Adrenal gland (tissue), 12 donors: Measurements from ENCODE around the gene SH3RF1. TPM values are rescaled to one million over a fixed set of nuclear protein-coding genes. Genes with fewer than 3 reads are reported as not detected.

Experiments
- DNase-seq, 7 donors: peaks; one replicate each; pipeline ENCODE4 v3.0.0-alpha.2; 2019 to 2020
- H3K27ac ChIP-seq, 5 donors: fragments of 200-600 bp; sonication (generic) in 4 of 5; 1 replicate in 3 of 5; 2 replicates in 2 of 5; pipeline versions ENCODE4 v1.5.1 to v1.8.0; 2016 to 2020; ENCODE audit warnings: mild to moderate bottlenecking in 1 of 5
- H3K27me3 ChIP-seq: fragments of 200-600 bp; 2 replicates; pipeline ENCODE4 v1.8.0; 2021
- H3K36me3 ChIP-seq, 2 donors: fragments of 200-600 bp; replicated peaks in 1 of 2; 1 replicate in 1 of 2; 2 replicates in 1 of 2; pipeline versions ENCODE4 v1.5.1 to v1.8.0; 2018 to 2022
- H3K4me1 ChIP-seq, 2 donors: fragments of 200-600 bp; replicated peaks in 1 of 2; 1 replicate in 1 of 2; 2 replicates in 1 of 2; pipeline versions ENCODE4 v1.5.1 to v1.8.0; 2018 to 2021
- H3K4me3 ChIP-seq, 4 donors: fragments of 200-600 bp; sonication (generic) in 3 of 4; one replicate each; pipeline ENCODE4 v1.5.1; 2016 to 2018
- H3K9me3 ChIP-seq, 3 donors: fragments of 200-600 bp; sonication (generic) in 1 of 3; replicated peaks in 1 of 3; 1 replicate in 2 of 3; 2 replicates in 1 of 3; pipeline versions ENCODE4 v1.5.1 to v1.8.0; 2016 to 2021
- CTCF ChIP-seq, 6 experiments: fragments of 450-650 bp in 4 of 6; fragments of 200-600 bp in 2 of 6; sonication (generic) in 1 of 6; IDR thresholded peaks; 1 replicate in 5 of 6; 2 replicates in 1 of 6; pipeline versions ENCODE4 v1.5.1 to v1.8.0; 2016 to 2021; ENCODE audit warnings: antibody characterized with exemption in 6 of 6, mild to moderate bottlenecking in 2 of 6, moderate library complexity in 1 of 6
- POLR2A ChIP-seq, 2 donors: fragments of 450-650 bp; IDR thresholded peaks; one replicate each; pipeline ENCODE4 v1.6.1; 2017; ENCODE audit warnings: antibody characterized with exemption in 2 of 2, mild to moderate bottlenecking in 2 of 2, moderate library complexity in 1 of 2
- WGBS, 4 donors: extraction: QIAGEN DNeasy Blood & Tissue Kit in 2 of 4; methylation state at CpG; one replicate each; pipeline versions ENCODE4 v1.1.5 to v1.1.7; 2013 to 2017; 5-methylcytosine and 5-hydroxymethylcytosine counted together
- intact Hi-C, 2 donors: fragments of 100-400 bp; cut with DNase I; formaldehyde crosslinking; loops; one replicate each; pipeline versions ENCODE4 v1.14.1 to v1.15.0; 2022 to 2023
- polyA plus RNA-seq, 3 donors: library from polyadenylated mRNA; stranded (reverse); fragments of 200-250 nt in 2 of 3; fragments of 350-450 nt in 1 of 3; fragmentation: Illumina TruSeq in 1 of 3; extraction: RNeasy Lipid Tissue Mini Kit (QIAGEN cat#74804) in 1 of 3; gene quantifications; one replicate each; pipeline ENCODE4 v1.2.3, GENCODE V29; 2013 to 2014
- total RNA-seq, 9 donors: library from RNA; depleted of rRNA in 4 of 9; stranded (reverse); fragments of >200 nt in 4 of 9; fragments of 120-200 nt in 1 of 9; fragmentation: NEBNext Ultra II Directional in 1 of 9; extraction: Animal tissue kit (Norgen Biotek cat#: 25700) in 1 of 9; gene quantifications; one replicate each; pipeline versions ENCODE4 v1.1.0 to v1.2.4, GENCODE V29; 2013 to 2023
- donor health status: healthy with polysubstance abuse.
- donor health status: Bipolar disorder and iron deficiency.
- donor health status: DM: yes; HTN: yes; CAD: no.
- donor health status: DM: no; HTN: no; CAD: no.
- donor health status: DM: no; HTN: no; CAD: no.
- donor health status: DM: yes; HTN: yes; CAD: no.

The SH3RF1 gene
- total and polyA plus RNA-seq, 12 donors: 1.8 to 19.3 (median 8.6) TPM

DNA sequence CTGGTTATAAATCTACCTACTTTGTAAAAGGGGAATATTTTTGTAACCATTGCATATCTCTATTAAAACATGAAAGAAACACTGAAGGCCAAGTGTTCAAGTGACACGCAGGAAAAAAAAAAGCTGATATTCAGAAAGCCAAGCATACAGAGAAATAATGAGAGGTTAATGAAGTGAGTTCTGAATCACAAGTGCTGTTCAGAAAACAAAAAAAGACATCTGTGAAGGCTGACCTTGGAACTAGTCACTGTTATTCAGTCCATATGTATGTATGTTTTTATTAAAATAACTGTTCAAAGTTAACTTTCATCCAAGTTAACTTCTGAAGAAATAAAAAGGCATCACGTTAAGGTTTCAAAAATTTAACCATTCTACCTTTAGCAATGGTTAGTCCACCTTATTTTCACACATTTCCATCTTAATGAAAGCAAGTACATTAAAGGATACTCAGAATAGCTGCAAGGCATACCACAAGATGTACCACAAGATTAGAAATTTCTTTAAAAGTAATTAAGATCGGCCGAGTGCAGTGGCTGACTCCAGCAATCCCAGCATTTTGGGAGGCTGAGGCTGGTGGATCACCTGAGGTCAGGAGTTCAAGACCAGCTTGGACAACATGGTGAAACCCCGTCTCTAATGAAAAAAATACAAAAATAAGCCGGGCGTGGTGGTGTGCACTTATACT, 31.4 kb downstream of the SH3RF1 start:
- H3K9me3 ChIP-seq: no peaks in the 10 kb centered on the region
- H3K4me1 ChIP-seq: peaks cover 0 to 32% of the 10 kb centered on the region in 2 donors
- no peak overlapping the region for H3K27ac ChIP-seq
- H3K4me3 ChIP-seq: no peak overlapping the region
- no peaks in the 10 kb centered on the region for H3K27me3 ChIP-seq
- intact Hi-C loops: no loop called here
- H3K36me3 ChIP-seq: no peaks in the 10 kb centered on the region
- DNase-seq: no peak
- WGBS, 4 donors: 75 to 77% (median 76%) methylated on average over 7 of the region's 7 CpGs
- no peak for TF ChIP-seq CTCF (IDR thresholded peaks at IDR 0.05)
- TF ChIP-seq POLR2A (IDR thresholded peaks at IDR 0.05): no peak

- H3K36me3 ChIP-seq: no peaks in the 10 kb centered on the region
- 35 to 67% (median 44%) methylated on average over 1 of the region's 1 CpG for WGBS, 4 donors
- no peak for TF ChIP-seq CTCF (IDR thresholded peaks at IDR 0.05)
- no peak for TF ChIP-seq POLR2A (IDR thresholded peaks at IDR 0.05)
- no peak overlapping the region for H3K4me3 ChIP-seq
- H3K4me1 ChIP-seq: peaks cover 0 to 28% of the 10 kb centered on the region in 2 donors
- H3K27ac ChIP-seq: no peak overlapping the region
- H3K9me3 ChIP-seq: no peaks in the 10 kb centered on the region
- intact Hi-C loops: no loop called here
- peak in 3 of 7 donors; percentile 28 to 40 (median 35) for DNase-seq
- H3K27me3 ChIP-seq: no peaks in the 10 kb centered on the region
Measured at GRCh38 chr4:169238445-169238844, 32.3 kb downstream of the SH3RF1 start.

GRCh38 chr4:169236873-169237626, 33.7 kb downstream of the SH3RF1 start:
- Histone ChIP-seq H3K27me3 (no peaks in the 10 kb centered on the region), H3K4me3 (no peak overlapping the region), H3K9me3 (no peaks in the 10 kb centered on the region), H3K36me3 (no peaks in the 10 kb centered on the region), H3K27ac (no peak overlapping the region), H3K4me1 (peaks cover 0 to 28% of the 10 kb centered on the region in 2 donors)
- TF ChIP-seq CTCF (IDR thresholded peaks at IDR 0.05) (no peak), POLR2A (IDR thresholded peaks at IDR 0.05) (no peak)
- DNase-seq: no peak
- intact Hi-C loops: no loop called here
- WGBS, 4 donors: 58 to 68% (median 62%) methylated on average over 6 of the region's 6 CpGs

DNA sequence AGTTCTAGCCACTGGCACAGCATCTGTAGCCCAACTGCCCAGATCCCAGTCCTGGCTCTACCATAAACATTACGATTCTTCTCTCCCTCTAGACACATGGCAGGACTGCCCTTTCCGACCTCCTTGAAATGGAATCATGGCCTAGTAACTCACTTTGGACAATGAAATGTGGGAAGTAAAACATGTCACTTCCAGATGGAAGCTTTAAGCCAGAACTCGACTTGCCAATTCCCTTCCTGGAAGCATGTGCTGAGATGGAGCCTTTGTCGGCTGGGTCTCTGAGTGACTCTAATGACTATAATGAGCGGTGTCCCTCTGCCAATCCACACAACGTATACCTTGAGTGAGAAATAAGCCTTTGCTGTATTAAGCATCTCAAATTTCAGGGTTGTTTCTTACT, 34.7 kb downstream of the SH3RF1 start:
- Histone ChIP-seq H3K4me1 (peaks cover 0 to 18% of the 10 kb centered on the region in 2 donors), H3K27me3 (no peaks in the 10 kb centered on the region), H3K27ac (no peak overlapping the region), H3K36me3 (no peaks in the 10 kb centered on the region), H3K9me3 (no peaks in the 10 kb centered on the region), H3K4me3 (no peak overlapping the region)
- intact Hi-C loops: no loop called here
- TF ChIP-seq CTCF (IDR thresholded peaks at IDR 0.05): no peak
- TF ChIP-seq POLR2A (IDR thresholded peaks at IDR 0.05): no peak
- DNase-seq: no peak
- WGBS, 4 donors: 84 to 97% (median 90%) methylated on average over 6 of the region's 6 CpGs
